ENCODE data around the gene FUCA1.
"Not testable (repeated sequence)": the region's sequence is repeated elsewhere in the genome, so short reads cannot be mapped to it uniquely, and the experiment has no call there.

Gene FUCA1

DNA sequence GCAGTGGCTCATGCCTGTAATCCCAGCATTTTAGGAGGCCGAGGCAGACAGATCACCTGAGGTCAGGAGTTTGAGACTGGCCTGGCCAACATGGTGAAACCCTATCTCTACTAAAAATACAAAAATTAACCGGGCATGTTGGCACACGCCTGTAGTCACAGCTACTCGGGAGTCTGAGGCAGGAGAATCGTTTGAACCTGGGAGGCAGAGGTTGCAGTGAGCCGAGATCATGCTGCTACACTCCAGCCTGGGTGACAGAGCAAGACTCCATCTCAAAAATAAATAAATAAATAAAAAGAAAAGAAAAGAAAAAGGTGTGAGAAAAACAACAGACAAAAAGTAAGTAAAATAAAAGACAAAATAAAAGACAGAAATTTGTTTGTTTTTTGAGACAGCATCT is 33.9 kb downstream of the FUCA1 start:
- not testable (repeated sequence) for DNase-seq

DNA sequence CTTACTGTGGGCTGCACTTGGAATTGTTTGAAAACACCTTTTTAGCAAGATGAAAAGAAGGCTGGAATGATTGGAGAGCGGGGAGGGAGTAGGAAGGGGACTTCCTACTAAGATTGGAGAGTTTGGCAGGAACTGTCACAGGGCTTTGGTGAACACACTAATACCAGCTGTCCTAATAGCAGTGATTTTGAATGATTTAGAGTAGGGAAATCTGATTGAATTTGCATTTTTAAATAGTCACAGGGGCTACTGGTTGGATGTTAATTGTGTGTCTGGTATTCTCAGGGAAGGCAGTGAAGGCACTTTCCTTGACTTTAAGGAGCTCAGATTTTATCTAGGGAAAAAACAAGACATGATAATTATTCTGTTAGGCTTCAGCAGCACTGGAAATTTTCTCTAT is 40.4 kb downstream of the FUCA1 start:
- no peak for DNase-seq

GRCh38 chr1:23826590-23826989 is 41.5 kb downstream of the FUCA1 start:
- not testable (repeated sequence) for DNase-seq

GRCh38 chr1:23825762-23826522 is 42.1 kb downstream of the FUCA1 start:
- no peak for DNase-seq

GRCh38 chr1:23825076-23825761 is 42.9 kb downstream of the FUCA1 start, which contains the start of gene HMGCL:
Gene HMGCL (minus strand): TSS chr1:23825429. CDS start chr1:23825415, 14 bp downstream.
- peak; percentile 94 for DNase-seq

GRCh38 chr1:23824711-23825075 is 43.4 kb downstream of the FUCA1 start:
- no peak for DNase-seq

- no peak for DNase-seq
Observed at GRCh38 chr1:23823767-23824166, 44.3 kb downstream of the FUCA1 start.

- DNase-seq, result no peak
Observed at GRCh38 chr1:23817633-23818032, 50.5 kb downstream of the FUCA1 start.

- DNase-seq, result no peak
Observed at GRCh38 chr1:23816906-23817305, 51.2 kb downstream of the FUCA1 start.

GRCh38 chr1:23816361-23816760 is 51.7 kb downstream of the FUCA1 start:
- no peak for DNase-seq

GRCh38 chr1:23814016-23814415 is 54.1 kb downstream of the FUCA1 start:
- DNase-seq, result no peak

GRCh38 chr1:23810818-23811540 is 57.1 kb downstream of the FUCA1 start:
- peak; percentile 6 for DNase-seq

- DNase-seq, result peak; percentile 59
Observed at GRCh38 chr1:23809751-23810171, 58.3 kb downstream of the FUCA1 start.

GRCh38 chr1:23807453-23807852 is 60.6 kb downstream of the FUCA1 start:
- DNase-seq, result no peak

GRCh38 chr1:23806280-23806679 is 61.8 kb downstream of the FUCA1 start:
- no peak for DNase-seq

- DNase-seq, result no peak
Observed at GRCh38 chr1:23805025-23805424, 63.1 kb downstream of the FUCA1 start.

DNA sequence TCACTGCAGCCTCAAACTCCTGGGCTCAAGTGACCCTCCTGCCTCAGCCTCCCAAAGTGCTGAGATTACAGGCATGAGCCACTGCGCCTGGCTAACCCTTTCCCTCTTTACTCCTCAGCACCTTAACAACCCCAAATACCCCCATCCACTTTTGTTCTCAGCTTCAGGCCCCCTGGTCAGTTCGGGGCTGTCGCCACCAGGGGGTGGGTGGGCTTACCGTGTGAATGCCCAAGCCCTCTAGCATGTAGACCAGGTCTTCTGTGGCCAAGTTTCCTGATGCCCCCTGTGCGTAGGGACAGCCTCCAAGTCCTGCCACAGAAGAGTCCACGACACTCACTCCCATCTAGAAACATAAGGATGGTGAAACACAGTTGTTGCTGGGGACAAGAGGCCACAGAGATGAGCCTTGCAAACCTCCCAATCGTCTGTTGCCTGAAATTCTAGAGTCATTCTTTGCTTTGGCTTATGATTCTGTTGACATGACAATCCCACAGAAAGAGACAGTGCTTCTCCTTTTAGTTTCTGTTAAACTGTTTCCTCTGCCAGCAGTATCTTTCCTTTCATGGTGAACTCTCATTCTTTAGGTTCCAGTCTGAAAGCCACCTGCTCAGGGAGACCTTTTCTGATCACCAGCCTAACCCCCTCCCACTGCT is 63.8 kb downstream of the FUCA1 start:
- DNase-seq, result no peak

DNA sequence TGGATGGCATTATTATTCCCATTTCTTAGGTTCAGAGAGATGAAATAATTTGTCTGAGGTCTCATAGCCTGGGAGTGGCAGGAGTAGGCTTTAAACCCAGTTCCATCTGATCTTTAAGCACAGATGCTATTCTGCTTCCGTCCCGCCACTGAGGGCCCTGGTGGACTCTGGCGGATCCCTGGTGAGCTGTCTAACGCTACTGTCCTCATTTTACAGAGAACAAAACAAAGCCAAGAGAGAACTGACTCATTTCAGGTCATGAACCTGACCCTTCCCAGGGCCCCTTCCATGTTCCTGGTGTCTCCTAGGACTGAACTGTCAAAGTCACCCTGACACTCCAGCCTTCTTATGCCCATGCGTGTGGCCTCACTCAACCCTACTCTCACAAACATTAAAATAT is 64.4 kb downstream of the FUCA1 start:
- no peak for DNase-seq

GRCh38 chr1:23802809-23803342 is 65.2 kb downstream of the FUCA1 start:
- not testable (repeated sequence) for DNase-seq

DNA sequence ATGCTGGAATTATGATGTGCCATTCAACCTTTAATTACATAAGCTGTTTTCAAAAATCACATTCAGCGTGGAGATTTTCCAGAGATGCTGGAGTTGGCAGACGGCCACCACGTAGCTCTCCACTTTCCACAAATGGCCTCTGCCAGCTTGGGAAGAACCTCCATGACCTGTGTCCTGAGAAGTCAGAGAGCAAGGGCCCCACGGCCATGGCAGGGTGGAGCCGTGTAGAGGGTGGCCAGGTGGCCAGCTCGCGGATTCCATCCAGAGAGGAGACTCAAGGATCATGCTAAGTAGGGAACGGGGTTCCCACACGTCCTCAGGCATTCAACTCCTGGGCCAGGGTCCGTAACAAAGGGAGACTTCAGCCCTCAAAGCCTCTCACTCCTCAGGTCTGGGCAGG is 66.2 kb downstream of the FUCA1 start:
- no peak for DNase-seq

DNA sequence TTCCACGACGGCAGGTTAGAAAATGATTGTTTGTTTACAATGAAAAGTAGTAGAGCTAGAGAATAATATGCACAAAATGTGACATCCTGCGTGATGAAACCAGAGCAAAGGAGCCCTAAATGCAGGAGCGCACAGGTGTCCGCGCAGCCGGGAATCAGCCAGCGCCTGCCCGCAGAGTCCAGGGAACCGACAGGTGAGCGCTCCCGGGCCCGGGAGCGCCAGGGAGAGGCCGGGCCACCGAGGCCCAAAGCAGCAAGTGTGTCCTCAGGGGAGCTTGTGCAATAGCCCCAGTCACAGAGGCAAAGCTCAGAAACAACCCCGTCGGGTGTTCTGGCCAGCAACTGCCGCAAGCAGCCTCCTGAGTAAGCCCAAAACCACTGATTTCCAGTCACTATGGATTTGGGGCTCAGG is 66.7 kb downstream of the FUCA1 start:
- DNase-seq, result no peak

- peak; percentile 96 for DNase-seq
Observed at GRCh38 chr1:23800400-23801337, 67.4 kb downstream of the FUCA1 start, which contains the start of gene GALE. Gene GALE (minus strand): TSS chr1:23800754. CDS start chr1:23799007, 1,747 bp downstream.

Data from NCI-H1092 treated with DMSO at 0.1 percent for 48 hours (cell line).